ENCODE data around the gene SEPTIN1.
"Not testable (repeated sequence)": the region's sequence is repeated elsewhere in the genome, so short reads cannot be mapped to it uniquely, and the experiment has no call there.

Gene SEPTIN1

DNA sequence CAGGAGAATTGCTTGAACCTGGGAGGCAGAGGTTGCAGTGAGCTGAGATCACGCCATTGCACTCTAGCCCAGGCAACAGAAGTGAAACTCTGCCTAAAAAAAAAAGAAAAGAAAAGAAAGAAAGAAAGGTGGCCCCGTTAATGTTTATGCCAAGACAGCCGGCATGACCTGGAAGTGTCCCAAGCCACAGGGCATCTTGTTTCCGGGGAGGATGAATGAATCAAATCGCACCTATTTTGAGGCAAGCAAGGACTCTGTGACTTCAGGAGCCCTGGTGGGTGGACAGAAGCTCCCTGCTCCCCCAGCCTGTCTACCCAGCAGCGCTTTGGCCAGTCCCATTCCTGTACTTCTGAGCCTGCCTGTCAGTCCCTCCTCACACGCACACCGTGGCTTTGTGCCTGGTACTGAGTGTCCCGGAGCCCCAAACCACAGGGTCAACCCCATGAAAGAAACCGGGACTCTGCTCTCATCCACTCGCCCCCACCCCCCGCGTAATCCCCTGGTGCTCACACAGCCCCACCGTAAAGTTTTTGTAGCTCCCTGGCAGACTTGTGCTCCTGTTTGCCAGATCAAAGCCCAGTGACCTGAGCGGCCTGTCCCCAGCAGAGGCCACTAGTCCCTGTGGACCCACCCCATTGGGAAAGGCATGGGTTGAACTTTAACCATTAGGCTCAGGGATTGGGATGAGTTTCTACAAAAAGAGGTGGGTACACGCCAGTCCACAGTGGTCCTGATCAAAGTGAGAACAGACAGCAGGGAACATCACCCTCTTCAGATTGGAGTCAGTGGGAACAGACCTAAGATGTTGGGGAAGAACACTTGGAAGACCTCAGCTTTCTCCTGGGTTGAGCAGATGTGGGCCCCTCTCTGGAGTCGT is 46.5 kb downstream of the SEPTIN1 start:
- Mint-ChIP-seq H3K27ac (peak overlapping the region; percentile 59), H3K27me3 (ENCODE audit: low read depth, poor library complexity) (peaks cover 3% of the 10 kb centered on the region), H3K4me1 (peaks cover 22% of the 10 kb centered on the region), H3K9me3 (peaks cover 12% of the 10 kb centered on the region), H3K36me3 (ENCODE audit: low read depth) (peaks cover 4% of the 10 kb centered on the region), H3K4me3 (peak overlapping the region; percentile 76)
- DNase-seq = no peak
- TF ChIP-seq CTCF (IDR thresholded peaks at IDR 0.05) = no peak

DNA sequence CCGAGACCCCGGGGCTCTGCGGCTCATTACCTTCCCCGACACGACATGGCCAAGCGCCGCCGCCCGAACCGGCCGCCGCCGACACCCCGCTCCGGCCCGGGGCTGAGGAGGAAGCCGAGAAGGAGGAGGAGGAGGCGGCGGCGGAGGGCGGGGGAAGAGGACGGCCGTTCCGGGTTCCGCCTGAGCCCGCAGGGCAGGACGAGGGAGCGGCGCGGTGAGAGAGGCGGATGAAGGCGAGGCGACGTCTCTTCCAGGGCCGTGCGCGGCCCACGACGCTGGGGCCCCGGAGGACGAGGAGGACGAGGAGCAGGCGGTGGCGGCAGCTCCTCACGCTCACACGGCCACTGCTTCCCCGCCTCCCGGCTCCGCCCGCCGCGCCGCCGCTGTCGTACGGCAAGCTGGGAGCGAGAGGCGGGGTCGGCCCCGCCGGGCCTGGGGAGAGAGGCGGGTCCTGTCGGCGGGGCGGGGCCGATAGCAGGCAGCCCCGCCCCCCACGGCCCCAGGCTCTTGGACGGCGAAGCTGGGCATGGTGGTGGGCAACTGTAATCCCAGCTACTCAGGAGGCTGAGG is 47.2 kb downstream of the SEPTIN1 start:
- H3K27me3 Mint-ChIP-seq (ENCODE audit: low read depth, poor library complexity); H3K9me3 Mint-ChIP-seq; H3K36me3 Mint-ChIP-seq (ENCODE audit: low read depth): not testable (repeated sequence)
- peaks cover 22% of the 10 kb centered on the region for H3K4me1 Mint-ChIP-seq
- DNase-seq = peak; percentile 86
- peak overlapping the region; percentile 59 for H3K27ac Mint-ChIP-seq
- H3K4me3 Mint-ChIP-seq = peak overlapping the region; percentile 76

GRCh38 chr16:30334473-30334989 is 47.8 kb downstream of the SEPTIN1 start:
- not testable (repeated sequence) for H3K27me3 Mint-ChIP-seq (ENCODE audit: low read depth, poor library complexity); H3K36me3 Mint-ChIP-seq (ENCODE audit: low read depth); H3K9me3 Mint-ChIP-seq
- H3K4me3 Mint-ChIP-seq = peak overlapping the region; percentile 97
- peaks cover 22% of the 10 kb centered on the region for H3K4me1 Mint-ChIP-seq
- DNase-seq = peak; percentile 79
- peak overlapping the region; percentile 96 for H3K27ac Mint-ChIP-seq
